Measurements from ENCODE around the gene COX5A. TPM values are rescaled to one million over a fixed set of nuclear protein-coding genes. Genes with fewer than 3 reads are reported as not detected.

Gene COX5A
- total RNA-seq, 1 experiment from 2014 or later = 295 TPM

GRCh38 chr15:74893627-74894026, 44.2 kb downstream of the COX5A start:
- peaks cover 24% of the 10 kb centered on the region for H3K36me3 Mint-ChIP-seq (ENCODE audit: insufficient read depth, unreplicated experiment)
- CTCF ChIA-PET = interaction anchor here (0.6 to 0.9 kb wide), 2 partner anchors 9 to 178 kb away, joined by 3 to 4 read pairs; no protein-coding TSS in a partner anchor
- H3K27ac Mint-ChIP-seq (ENCODE audit: low read depth, unreplicated experiment) = no peak overlapping the region
- no peak for TF ChIP-seq CTCF (IDR thresholded peaks at IDR 0.05; ENCODE audit: unreplicated experiment)
- DNase-seq (ENCODE audit: unreplicated experiment) = no peak
- H3K9me3 Mint-ChIP-seq (ENCODE audit: unreplicated experiment) = no peaks in the 10 kb centered on the region
- BruUV-seq (replicated peaks) = no TSS peak
- H3K27me3 Mint-ChIP-seq (ENCODE audit: insufficient read depth, unreplicated experiment) = no peaks in the 10 kb centered on the region
- peaks cover 25% of the 10 kb centered on the region for H3K4me1 Mint-ChIP-seq (ENCODE audit: insufficient read depth, unreplicated experiment)
- intact Hi-C loops (cut with micrococcal nuclease) = no loop called here
- no peak overlapping the region for H3K4me3 Mint-ChIP-seq (ENCODE audit: unreplicated experiment)
- POLR2A ChIA-PET = interaction anchor here (0.7 to 2.0 kb wide), 3 partner anchors 8 to 13 kb away, joined by 5 to 7 read pairs (median 5); partner anchors contain the start of gene FAM219B

GRCh38 chr15:74892931-74893330, 44.9 kb downstream of the COX5A start:
- no peaks in the 10 kb centered on the region for H3K9me3 Mint-ChIP-seq (ENCODE audit: unreplicated experiment)
- CTCF ChIA-PET = interaction anchor here (5.0 kb wide), 1 partner anchor 8 kb away, joined by 38 read pairs; no protein-coding TSS in a partner anchor
- BruUV-seq (replicated peaks) = no TSS peak
- no peak overlapping the region for H3K4me3 Mint-ChIP-seq (ENCODE audit: unreplicated experiment)
- peaks cover 25% of the 10 kb centered on the region for H3K4me1 Mint-ChIP-seq (ENCODE audit: insufficient read depth, unreplicated experiment)
- H3K36me3 Mint-ChIP-seq (ENCODE audit: insufficient read depth, unreplicated experiment) = peaks cover 24% of the 10 kb centered on the region
- DNase-seq (ENCODE audit: unreplicated experiment) = no peak
- no peak for TF ChIP-seq CTCF (IDR thresholded peaks at IDR 0.05; ENCODE audit: unreplicated experiment)
- no peak overlapping the region for H3K27ac Mint-ChIP-seq (ENCODE audit: low read depth, unreplicated experiment)
- intact Hi-C loops (cut with micrococcal nuclease) = no loop called here
- no peaks in the 10 kb centered on the region for H3K27me3 Mint-ChIP-seq (ENCODE audit: insufficient read depth, unreplicated experiment)
- POLR2A ChIA-PET = interaction anchor here (2.0 kb wide), 1 partner anchor 9 kb away, joined by 7 read pairs; no protein-coding TSS in a partner anchor

GRCh38 chr15:74892313-74892712, 45.6 kb downstream of the COX5A start:
- Mint-ChIP-seq H3K27me3 (ENCODE audit: insufficient read depth, unreplicated experiment) (no peaks in the 10 kb centered on the region), H3K4me3 (ENCODE audit: unreplicated experiment) (no peak overlapping the region), H3K27ac (ENCODE audit: low read depth, unreplicated experiment) (no peak overlapping the region), H3K4me1 (ENCODE audit: insufficient read depth, unreplicated experiment) (peaks cover 25% of the 10 kb centered on the region), H3K36me3 (ENCODE audit: insufficient read depth, unreplicated experiment) (peaks cover 24% of the 10 kb centered on the region), H3K9me3 (ENCODE audit: unreplicated experiment) (no peaks in the 10 kb centered on the region)
- TF ChIP-seq CTCF (IDR thresholded peaks at IDR 0.05; ENCODE audit: unreplicated experiment) = no peak
- DNase-seq (ENCODE audit: unreplicated experiment) = peak; percentile 74
- CTCF ChIA-PET = interaction anchor here (0.8 to 5.0 kb wide), 2 partner anchors 9 to 12 kb away, joined by 3 to 38 read pairs; no protein-coding TSS in a partner anchor
- no TSS peak for BruUV-seq (replicated peaks)
- intact Hi-C loops (cut with micrococcal nuclease) = no loop called here
- POLR2A ChIA-PET = interaction anchor here (2.0 kb wide), 1 partner anchor 9 kb away, joined by 7 read pairs; no protein-coding TSS in a partner anchor

GRCh38 chr15:74891469-74891868, 46.4 kb downstream of the COX5A start:
- POLR2A ChIA-PET = interaction anchor here (2.0 to 3.3 kb wide), 2 partner anchors 10 to 21 kb away, joined by 7 to 16 read pairs; no protein-coding TSS in a partner anchor
- DNase-seq (ENCODE audit: unreplicated experiment) = no peak
- Mint-ChIP-seq H3K27ac (ENCODE audit: low read depth, unreplicated experiment) (no peak overlapping the region), H3K4me1 (ENCODE audit: insufficient read depth, unreplicated experiment) (peaks cover 25% of the 10 kb centered on the region), H3K36me3 (ENCODE audit: insufficient read depth, unreplicated experiment) (peaks cover 24% of the 10 kb centered on the region), H3K4me3 (ENCODE audit: unreplicated experiment) (no peak overlapping the region), H3K9me3 (ENCODE audit: unreplicated experiment) (no peaks in the 10 kb centered on the region), H3K27me3 (ENCODE audit: insufficient read depth, unreplicated experiment) (no peaks in the 10 kb centered on the region)
- TF ChIP-seq CTCF (IDR thresholded peaks at IDR 0.05; ENCODE audit: unreplicated experiment) = no peak
- CTCF ChIA-PET = interaction anchor here (0.6 to 5.0 kb wide), 3 partner anchors 9 to 120 kb away, joined by 3 to 38 read pairs (median 4); no protein-coding TSS in a partner anchor
- no TSS peak for BruUV-seq (replicated peaks)
- intact Hi-C loops (cut with micrococcal nuclease) = no loop called here

Measured in MCF 10A (cell line).